H9 (cell line): ENCODE results near the gene RBM33. TPM values are rescaled to one million over a fixed set of nuclear protein-coding genes. Genes with fewer than 3 reads are reported as not detected.

Source experiments
- DNase-seq: peaks from one replicate; pipeline ENCODE4 v3.0.0-alpha.2; 2017
- H2AFZ ChIP-seq: one replicate; pipeline ENCODE4 v1.6.1; 2013; ENCODE audit warnings: mild to moderate bottlenecking, low read length, control low read depth, moderate library complexity
- H2AK5ac ChIP-seq: 2 replicates; pipeline ENCODE4 v1.6.1; 2013; ENCODE audit warnings: low read length, control low read depth, mixed read lengths; ENCODE audit not compliant: insufficient read length
- H2BK120ac ChIP-seq: one replicate; pipeline ENCODE4 v1.6.1; 2013; ENCODE audit warnings: low read depth, mild to moderate bottlenecking, low read length, control low read depth, inconsistent platforms; ENCODE audit not compliant: poor library complexity, severe bottlenecking
- H2BK12ac ChIP-seq: 2 replicates; pipeline ENCODE4 v1.6.1; 2013; ENCODE audit warnings: low read length, control low read depth, mixed read lengths, low read depth; ENCODE audit not compliant: insufficient read length
- H2BK15ac ChIP-seq: 2 replicates; pipeline ENCODE4 v1.6.1; 2013; ENCODE audit warnings: low read depth, low read length, control low read depth
- H2BK20ac ChIP-seq: one replicate; pipeline ENCODE4 v1.6.1; 2013; ENCODE audit warnings: low read depth, mild to moderate bottlenecking, low read length, control low read depth, inconsistent platforms; ENCODE audit not compliant: poor library complexity, severe bottlenecking
- H2BK5ac ChIP-seq: 2 replicates; pipeline ENCODE4 v1.6.1; 2013; ENCODE audit warnings: low read length, control low read depth, mixed read lengths; ENCODE audit not compliant: insufficient read length
- H3K14ac ChIP-seq: 2 replicates; pipeline ENCODE4 v1.6.1; 2013; ENCODE audit warnings: low read length, control low read depth; ENCODE audit not compliant: insufficient read depth
- H3K18ac ChIP-seq: 2 replicates; pipeline ENCODE4 v1.6.1; 2013; ENCODE audit warnings: low read depth, mild to moderate bottlenecking, mixed read lengths, low read length, control low read depth; ENCODE audit not compliant: insufficient read length
- H3K23ac ChIP-seq: 2 replicates; pipeline ENCODE4 v1.6.1; 2013; ENCODE audit warnings: low read length, control low read depth, mixed read lengths, low read depth; ENCODE audit not compliant: insufficient read length
- H3K23me2 ChIP-seq: 2 replicates; pipeline ENCODE4 v1.6.1; 2013; ENCODE audit warnings: low read depth, mild to moderate bottlenecking, mixed read lengths, low read length, control low read depth; ENCODE audit not compliant: insufficient read length, poor library complexity, severe bottlenecking
- H3K27ac ChIP-seq: 2 replicates; pipeline ENCODE4 v1.5.1; 2013; ENCODE audit warnings: low read length, control low read depth, mixed read lengths, low read depth; ENCODE audit not compliant: insufficient read length
- H3K27me3 ChIP-seq: 2 replicates; pipeline ENCODE4 v1.6.1; 2013; ENCODE audit warnings: low read length, control low read depth, inconsistent platforms; ENCODE audit not compliant: insufficient read depth
- H3K4ac ChIP-seq: 2 replicates; pipeline ENCODE4 v1.6.1; 2013; ENCODE audit warnings: low read depth, mild to moderate bottlenecking, control low read depth, inconsistent platforms, low read length, moderate library complexity
- H3K4me1 ChIP-seq: 2 replicates; pipeline ENCODE4 v1.6.1; 2013; ENCODE audit warnings: low read length, control low read depth, inconsistent platforms; ENCODE audit not compliant: insufficient read depth
- H3K4me2 ChIP-seq: 2 replicates; pipeline ENCODE4 v1.6.1; 2013; ENCODE audit warnings: low read length, control low read depth, mixed read lengths; ENCODE audit not compliant: insufficient read length, insufficient read depth
- H3K56ac ChIP-seq: 2 replicates; pipeline ENCODE4 v1.6.1; 2013; ENCODE audit warnings: low read depth, mild to moderate bottlenecking, mixed read lengths, low read length, control low read depth; ENCODE audit not compliant: insufficient read length
- H3K79me1 ChIP-seq: 2 replicates; pipeline ENCODE4 v1.6.1; 2013; ENCODE audit warnings: low read depth, mild to moderate bottlenecking, moderate library complexity, low read length, control low read depth, inconsistent platforms; ENCODE audit not compliant: insufficient read depth, poor library complexity, severe bottlenecking
- H3K79me2 ChIP-seq: 2 replicates; pipeline ENCODE4 v1.6.1; 2013; ENCODE audit warnings: low read length, control low read depth, inconsistent platforms; ENCODE audit not compliant: insufficient read depth
- H3K9ac ChIP-seq: 2 replicates; pipeline ENCODE4 v1.6.1; 2013; ENCODE audit warnings: low read length, control low read depth, mixed read lengths; ENCODE audit not compliant: insufficient read length; ENCODE audit errors: extremely low read depth
- H3K9me3 ChIP-seq: one replicate; pipeline ENCODE4 v1.6.1; 2013; ENCODE audit warnings: low read depth, low read length, inconsistent platforms; ENCODE audit not compliant: control insufficient read depth
- H3T11ph ChIP-seq: one replicate; pipeline ENCODE4 v1.6.1; 2013; ENCODE audit warnings: mild to moderate bottlenecking, low read length, control low read depth, inconsistent platforms
- H4K20me1 ChIP-seq: one replicate; pipeline ENCODE4 v1.6.1; 2013; ENCODE audit not compliant: control insufficient read depth, insufficient read length, insufficient read depth
- H4K5ac ChIP-seq: 2 replicates; pipeline ENCODE4 v1.6.1; 2013; ENCODE audit warnings: low read depth, mild to moderate bottlenecking, mixed read lengths, low read length, control low read depth; ENCODE audit not compliant: insufficient read length
- H4K8ac ChIP-seq: replicated peaks from 2 replicates; pipeline ENCODE4 v1.6.1; 2013; ENCODE audit warnings: low read length, control low read depth, mixed read lengths, low read depth; ENCODE audit not compliant: insufficient read length
- H4K91ac ChIP-seq: 2 replicates; pipeline ENCODE4 v1.6.1; 2013; ENCODE audit warnings: low read depth, mild to moderate bottlenecking, moderate library complexity, mixed read lengths, low read length, control low read depth; ENCODE audit not compliant: insufficient read length
- H3K27ac Mint-ChIP-seq, 3 experiments: 2 replicates in 2 of 3; 3 replicates in 1 of 3; pipeline ENCODE4 v1.8.0; 2020 to 2021; ENCODE audit warnings: mixed read lengths in 3 of 3, mild to moderate bottlenecking in 1 of 3, moderate library complexity in 1 of 3
- H3K27me3 Mint-ChIP-seq: 2 replicates; pipeline ENCODE4 v1.8.0; 2021; ENCODE audit warnings: low read depth, mild to moderate bottlenecking, moderate library complexity, mixed read lengths
- H3K36me3 Mint-ChIP-seq, 3 experiments: 2 replicates in 2 of 3; 3 replicates in 1 of 3; pipeline ENCODE4 v1.8.0; 2020 to 2021; ENCODE audit warnings: low read depth in 3 of 3, mixed read lengths in 3 of 3; ENCODE audit not compliant: insufficient read depth in 1 of 3
- H3K4me1 Mint-ChIP-seq, 2 experiments: 2 replicates each; pipeline ENCODE4 v1.8.0; 2020; ENCODE audit warnings: mixed read lengths in 2 of 2
- H3K4me3 Mint-ChIP-seq, 2 experiments: 2 replicates in 1 of 2; 3 replicates in 1 of 2; pipeline ENCODE4 v1.8.0; 2020 to 2021; ENCODE audit warnings: mild to moderate bottlenecking in 2 of 2, mixed read lengths in 2 of 2, moderate library complexity in 1 of 2
- H3K9me3 Mint-ChIP-seq, 2 experiments: 2 replicates in 1 of 2; 3 replicates in 1 of 2; pipeline ENCODE4 v1.8.0; 2020; ENCODE audit warnings: mild to moderate bottlenecking in 2 of 2, mixed read lengths in 2 of 2, moderate library complexity in 1 of 2
- CTCF ChIP-seq: fragments of 200-600 bp; sonication (generic); conservative IDR thresholded peaks from 3 replicates; pipeline ENCODE4 v1.8.0; 2021; ENCODE audit warnings: antibody characterized with exemption, mild to moderate bottlenecking
- WGBS: extraction: QIAGEN DNeasy Blood & Tissue Kit; methylation state at CpG from one replicate; pipeline ENCODE4 v1.1.7; 2013; ENCODE audit warnings: missing lambda C conversion rate, low lambda C conversion rate, mixed read lengths; ENCODE audit not compliant: insufficient read length; ENCODE audit errors: extremely low coverage; 5-methylcytosine and 5-hydroxymethylcytosine counted together
- total RNA-seq: library from RNA; stranded (reverse); gene quantifications from 2 replicates; pipeline ENCODE4 v1.2.1, GENCODE V29; 2021

The RBM33 gene
- total RNA-seq, 1 experiment from 2014 or later, result 71.3 TPM

- no peak overlapping the region for H2BK120ac ChIP-seq
- H3T11ph ChIP-seq, result no peak overlapping the region
- H2BK12ac ChIP-seq, result no peak overlapping the region
- H4K20me1 ChIP-seq, result no peaks in the 10 kb centered on the region
- no peaks in the 10 kb centered on the region for H3K9me3 ChIP-seq
- no peak overlapping the region for H3K23ac ChIP-seq
- H3K36me3 Mint-ChIP-seq, result peaks cover 33 to 53% (median 42%) of the 10 kb centered on the region in 3 experiments; a peak in 6 of 7 replicates
- H2BK15ac ChIP-seq, result no peak overlapping the region
- H3K56ac ChIP-seq, result no peak overlapping the region
- H3K23me2 ChIP-seq, result no peaks in the 10 kb centered on the region
- H3K14ac ChIP-seq, result no peak overlapping the region
- no peak for DNase-seq
- H4K5ac ChIP-seq, result no peak overlapping the region
- H3K27ac Mint-ChIP-seq, result 0 out of 7 replicates have a peak overlapping the region, but pooled peaks of 1 of the 3 experiments have one; percentile 5
- no peak overlapping the region for H2AFZ ChIP-seq
- peaks cover 3% of the 10 kb centered on the region for H3K79me1 ChIP-seq
- no peak overlapping the region for H2BK20ac ChIP-seq
- H2AK5ac ChIP-seq, result no peak overlapping the region
- no peak overlapping the region for H3K4ac ChIP-seq
- H3K4me1 Mint-ChIP-seq, result peaks cover 33 to 36% of the 10 kb centered on the region in 2 experiments
- TF ChIP-seq CTCF, result no peak
- H3K9me3 Mint-ChIP-seq, result peaks cover 6 to 11% of the 10 kb centered on the region in 2 experiments
- no peak overlapping the region for H3K4me2 ChIP-seq
- H3K27ac ChIP-seq, result no peak overlapping the region
- WGBS, result no CpG with 5 or more reads among the region's 5 CpGs
- no peaks in the 10 kb centered on the region; the same call in 1 of the 2 replicates for H3K4me1 ChIP-seq
- H3K9ac ChIP-seq, result no peak overlapping the region
- H3K27me3 ChIP-seq, result no peaks in the 10 kb centered on the region
- H4K8ac ChIP-seq, result no peak overlapping the region
- no peak overlapping the region for H3K4me3 Mint-ChIP-seq
- H3K27me3 Mint-ChIP-seq, result no peaks in the 10 kb centered on the region
- no peak overlapping the region for H4K91ac ChIP-seq
- no peak overlapping the region for H3K18ac ChIP-seq
- H2BK5ac ChIP-seq, result no peak overlapping the region
- peaks cover 13% of the 10 kb centered on the region; the same call in 1 of the 2 replicates for H3K79me2 ChIP-seq
These were observed 38.0 kb downstream of the RBM33 start for GRCh38 chr7:155682484-155682883.
